ENCODE measurements around the gene KRTAP15-1.

The KRTAP15-1 gene, protein sequence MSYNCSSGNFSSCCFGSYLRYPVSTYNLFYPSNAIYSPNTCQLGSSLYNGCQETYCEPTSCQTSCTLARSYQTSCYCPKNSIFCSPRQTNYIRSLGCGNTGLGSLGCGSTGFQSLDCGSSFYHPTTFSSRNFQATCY

DNA sequence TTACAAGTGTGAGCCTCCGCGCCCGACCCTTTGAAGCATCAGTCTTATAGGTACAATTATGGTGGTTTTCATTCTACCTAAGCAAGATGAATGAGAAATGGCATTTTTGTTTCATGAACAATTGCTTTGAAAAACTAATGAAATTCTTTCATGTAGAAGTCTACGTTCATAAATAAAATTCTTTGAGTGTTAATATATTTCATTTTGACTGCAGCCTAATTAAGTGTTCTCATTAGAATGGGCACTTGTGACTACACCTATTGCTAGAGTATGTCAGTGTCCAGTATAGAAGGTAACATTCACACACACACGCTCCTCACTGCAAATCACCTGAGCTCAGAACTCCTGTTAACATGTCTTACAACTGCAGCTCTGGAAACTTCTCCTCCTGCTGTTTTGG lies at the start of gene KRTAP15-1:
KRTAP15-1 (plus strand) TSS at position 301 of the 400 bp plus-strand sequence; CDS start at position 354, 53 bp downstream.
- no peak for DNase-seq

DNA sequence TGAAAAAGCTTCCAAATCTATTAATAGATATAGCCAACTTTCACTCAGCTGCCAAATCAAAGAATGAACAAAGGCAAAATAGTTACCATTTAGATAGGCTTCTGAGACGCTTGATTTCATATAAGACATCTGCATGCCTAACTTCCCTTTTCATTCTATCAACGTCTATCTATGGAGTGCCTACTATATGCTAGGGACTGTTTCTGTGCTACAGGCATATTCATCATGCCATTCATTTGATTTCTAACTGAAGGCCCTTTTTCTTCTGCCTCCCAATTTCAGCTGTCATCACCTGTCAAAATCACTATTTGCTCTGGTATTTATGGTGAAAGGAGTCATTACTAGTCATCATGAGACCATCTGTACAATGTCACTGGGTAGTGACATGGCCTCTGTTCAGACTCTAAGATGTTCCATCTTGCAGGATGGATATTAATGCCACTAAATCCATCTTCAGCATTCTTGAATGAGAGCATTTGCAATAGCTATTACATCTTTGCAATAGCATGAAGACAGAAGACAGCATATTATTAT lies 48.5 kb upstream of the KRTAP15-1 start:
- DNase-seq, result no peak

DNA sequence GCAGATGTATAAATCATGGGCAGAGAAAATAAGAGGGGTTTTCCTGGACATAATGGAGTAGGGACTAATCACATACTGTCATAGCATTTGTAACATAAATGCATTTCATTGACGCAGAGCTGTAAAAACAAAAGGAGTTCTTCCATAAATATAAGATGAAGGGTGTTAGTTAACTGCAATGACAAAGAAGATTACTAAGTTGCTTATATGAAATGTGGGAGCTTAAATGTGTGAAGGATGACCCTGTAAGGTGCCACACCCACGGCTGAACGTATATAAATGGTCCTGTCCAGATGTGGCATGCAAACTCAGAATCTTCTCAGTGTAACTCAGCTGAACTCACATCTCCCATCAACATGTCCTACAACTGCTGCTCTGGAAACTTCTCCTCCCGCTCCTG lies 44.3 kb upstream of the KRTAP15-1 start, which contains the start of gene KRTAP13-1:
KRTAP13-1 (plus strand) TSS at position 301 of the 400 bp plus-strand sequence; CDS start at position 357, 56 bp downstream.
- no peak for DNase-seq

DNA sequence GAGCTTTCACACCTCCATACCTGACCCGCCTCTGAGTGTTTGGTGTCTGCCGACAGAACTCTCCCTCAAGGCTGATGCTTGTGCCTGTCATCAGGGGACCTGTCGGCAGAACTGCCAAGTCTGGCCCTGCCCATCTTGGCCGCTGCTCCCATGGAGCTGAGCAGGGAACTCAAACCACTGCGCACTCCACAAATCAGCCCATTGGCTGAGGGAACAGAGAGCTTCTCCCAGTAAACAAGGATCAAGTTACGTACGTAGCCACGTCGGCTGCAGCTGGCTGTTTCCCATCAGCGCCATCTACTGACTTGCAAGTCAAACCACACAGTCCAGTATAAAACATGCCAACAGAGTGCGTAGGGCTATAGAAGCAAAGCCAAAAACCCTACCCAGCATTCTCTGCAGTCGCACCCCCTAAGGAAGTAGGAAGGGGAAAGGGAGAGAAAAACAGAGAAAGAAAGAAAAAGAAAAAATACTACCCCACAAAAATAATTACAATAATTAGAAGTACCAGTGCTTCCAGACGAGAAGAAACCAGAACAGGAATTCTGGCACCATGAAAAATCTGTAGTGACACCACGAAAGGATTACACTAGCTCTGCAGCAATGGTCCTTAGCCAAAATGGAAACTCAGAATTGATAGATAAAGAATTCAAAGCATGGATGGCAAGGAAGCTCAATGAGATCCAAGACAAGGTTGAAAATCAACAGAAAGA lies 31.1 kb upstream of the KRTAP15-1 start:
- DNase-seq, result no peak

DNA sequence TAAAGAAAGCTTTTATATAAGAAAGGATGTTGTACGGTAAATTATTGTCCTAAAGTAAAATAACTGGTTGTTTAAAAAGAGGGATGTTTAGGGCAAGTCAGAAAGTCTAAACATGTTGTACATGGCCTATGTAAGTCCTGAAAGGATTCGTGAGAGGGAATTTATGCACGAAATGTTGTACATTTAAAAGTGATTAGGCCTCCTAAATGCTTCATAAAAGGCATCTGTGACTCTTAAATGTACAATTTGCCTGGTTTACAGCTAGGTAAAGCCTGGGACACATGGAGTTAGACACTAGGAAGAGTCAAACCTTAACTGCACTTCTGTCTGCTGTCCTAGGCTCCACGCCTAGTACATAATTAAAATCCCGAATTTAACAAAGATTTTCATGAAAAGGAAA lies 24.1 kb upstream of the KRTAP15-1 start:
- no peak for DNase-seq

DNA sequence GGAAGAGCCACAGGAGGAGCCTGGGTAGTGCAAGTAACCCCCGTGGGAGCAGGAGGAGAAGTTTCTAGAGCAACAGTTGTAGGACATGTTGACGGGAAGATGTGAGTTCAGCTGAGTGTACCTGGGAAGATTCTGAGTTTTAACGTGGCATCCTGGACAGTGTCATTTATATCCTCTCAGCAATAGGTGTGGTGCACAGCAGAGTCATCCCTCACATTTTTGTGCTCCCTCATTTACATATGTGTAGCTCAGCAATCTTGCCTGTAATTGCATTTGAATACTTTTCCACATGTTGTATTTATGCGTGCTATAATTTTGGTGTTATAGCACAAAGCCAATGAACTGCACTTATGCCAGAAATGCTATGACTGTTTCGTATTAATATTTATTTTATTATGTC lies 14.2 kb upstream of the KRTAP15-1 start, which contains the start of gene KRTAP13-3:
KRTAP13-3 (minus strand) TSS at position 101 of the 400 bp plus-strand sequence; CDS start at position 87, 14 bp downstream.
- DNase-seq, result no peak

DNA sequence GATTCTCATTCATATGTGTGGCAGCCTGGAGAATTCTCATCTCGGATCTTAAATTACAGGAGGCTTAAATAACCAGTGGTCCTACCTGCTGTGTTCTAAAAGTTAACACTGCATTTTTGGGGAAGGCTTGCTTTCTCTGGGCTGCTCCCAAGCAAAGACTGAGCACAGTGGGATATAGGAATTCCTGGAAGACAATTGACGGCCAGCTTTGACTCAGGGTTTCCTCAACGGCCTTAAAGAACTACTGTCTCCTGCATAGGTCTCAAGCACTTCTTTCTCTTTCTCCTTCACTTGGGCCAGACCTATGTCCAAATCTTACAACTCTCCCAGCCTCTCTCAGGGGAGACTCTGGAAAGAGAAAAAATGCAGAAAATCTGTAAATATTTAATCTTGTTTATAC lies 13.3 kb upstream of the KRTAP15-1 start:
- DNase-seq, result no peak

DNA sequence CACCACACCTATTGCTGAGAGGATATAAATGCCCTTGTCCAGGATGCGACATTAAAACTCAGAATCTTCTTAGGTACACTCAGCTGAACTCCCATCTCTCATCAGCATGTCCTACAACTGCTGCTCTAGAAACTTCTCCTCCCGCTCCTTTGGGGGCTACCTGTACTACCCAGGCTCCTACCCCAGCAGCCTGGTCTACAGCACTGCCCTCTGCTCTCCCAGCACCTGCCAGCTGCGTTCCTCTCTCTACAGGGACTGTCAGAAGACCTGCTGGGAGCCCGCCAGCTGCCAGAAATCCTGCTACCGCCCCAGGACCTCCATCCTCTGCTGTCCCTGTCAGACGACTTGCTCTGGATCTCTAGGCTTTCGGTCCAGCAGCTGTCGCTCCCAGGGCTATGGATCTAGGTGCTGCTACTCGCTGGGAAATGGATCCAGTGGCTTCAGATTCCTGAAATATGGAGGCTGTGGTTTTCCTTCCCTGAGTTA lies 9.9 kb upstream of the KRTAP15-1 start, which contains the start of gene KRTAP13-4:
KRTAP13-4 (plus strand) TSS at position 51 of the 486 bp plus-strand sequence; CDS start at position 107, 56 bp downstream.
- DNase-seq, result no peak

DNA sequence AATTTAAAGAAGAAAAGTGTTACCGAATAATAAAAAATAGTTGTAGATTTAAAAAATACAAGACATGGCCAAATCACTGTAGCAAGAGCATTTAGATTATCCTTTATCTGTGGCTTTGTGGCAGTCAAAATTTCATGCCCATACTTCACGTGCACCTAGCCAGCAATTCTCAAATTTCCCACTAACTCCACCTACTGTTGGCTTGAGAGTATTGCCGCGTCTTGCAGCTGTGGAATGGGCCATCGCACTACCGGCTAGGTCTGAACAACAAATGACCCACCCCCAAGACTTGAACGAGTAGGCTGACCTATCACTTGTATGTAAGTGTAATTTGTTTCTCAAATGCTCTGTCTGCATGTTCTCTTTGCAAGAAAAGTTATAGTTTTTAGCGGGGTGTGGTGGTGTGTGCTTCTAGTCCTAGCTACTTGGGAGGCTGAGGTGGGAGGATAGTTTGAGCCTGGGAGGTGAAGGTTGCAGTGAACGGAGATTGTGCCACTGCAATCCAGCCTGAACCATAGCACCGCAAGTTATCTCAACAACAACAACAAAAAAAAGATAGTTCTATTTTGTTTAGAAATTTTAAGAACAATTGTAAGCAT lies 5.9 kb upstream of the KRTAP15-1 start:
- no peak for DNase-seq

DNA sequence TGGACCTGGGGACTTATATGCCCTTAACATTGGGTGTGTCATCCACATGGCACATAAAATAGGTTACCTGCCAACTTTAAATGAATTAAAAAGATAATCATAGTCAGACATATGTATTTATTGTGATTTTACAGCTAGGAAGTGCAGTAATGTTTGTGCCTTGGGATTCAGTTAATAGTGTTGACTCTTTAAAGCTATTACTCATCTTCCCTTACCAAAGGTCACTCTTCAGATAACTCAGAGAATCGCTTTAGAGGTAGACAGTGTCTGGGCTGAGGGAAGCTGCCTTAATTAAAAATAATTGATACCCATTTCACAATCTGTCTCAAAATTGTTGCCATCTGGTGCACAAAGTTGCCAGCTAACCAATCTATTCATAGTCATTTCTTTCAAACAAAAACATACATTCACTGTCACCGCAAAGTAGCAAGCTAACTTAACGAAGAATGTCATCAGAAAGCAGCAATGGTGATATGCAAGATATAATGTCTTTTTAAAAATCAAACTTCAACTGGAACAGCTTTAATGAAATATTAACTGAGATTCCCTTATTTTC lies 3.0 kb upstream of the KRTAP15-1 start:
- no peak for DNase-seq

DNA sequence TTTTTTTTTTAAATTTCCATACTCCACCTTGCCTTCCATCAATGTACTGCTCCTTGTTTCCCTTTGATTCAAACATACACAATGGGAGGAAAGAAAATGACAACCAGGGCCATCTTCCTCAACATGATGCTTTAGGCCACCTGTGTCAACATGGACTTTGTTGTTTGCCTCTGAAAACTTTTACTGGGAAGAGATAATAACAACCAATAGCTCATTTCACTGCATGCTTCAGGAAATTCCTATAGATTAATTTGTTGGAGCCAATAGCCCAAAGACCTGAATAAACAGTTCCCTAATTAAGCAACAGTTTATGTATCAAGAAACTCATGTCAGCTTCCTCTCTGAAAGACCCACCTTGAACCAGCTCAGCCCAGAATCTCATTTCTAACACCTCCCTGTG lies 3.2 kb downstream of the KRTAP15-1 start:
- no peak for DNase-seq

DNA sequence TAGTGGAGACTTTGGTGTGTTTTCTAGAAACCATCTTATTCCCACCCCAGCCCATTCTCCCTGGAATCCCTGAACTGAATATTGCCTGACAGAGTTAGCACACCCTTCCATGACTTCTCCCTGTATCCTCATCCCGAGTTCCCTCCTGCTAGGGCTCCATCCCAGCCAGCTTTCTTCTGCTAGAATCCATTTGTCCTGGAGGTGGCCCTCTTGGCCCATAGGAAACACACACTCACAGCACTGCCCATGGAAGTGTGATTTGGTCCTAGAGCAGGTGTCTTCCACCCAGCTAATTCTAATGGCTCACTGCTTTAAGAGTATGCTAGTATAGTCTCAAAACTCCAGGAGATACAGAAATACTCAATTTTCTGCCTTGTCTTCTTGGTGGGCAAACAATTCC lies 4.1 kb downstream of the KRTAP15-1 start:
- no peak for DNase-seq

DNA sequence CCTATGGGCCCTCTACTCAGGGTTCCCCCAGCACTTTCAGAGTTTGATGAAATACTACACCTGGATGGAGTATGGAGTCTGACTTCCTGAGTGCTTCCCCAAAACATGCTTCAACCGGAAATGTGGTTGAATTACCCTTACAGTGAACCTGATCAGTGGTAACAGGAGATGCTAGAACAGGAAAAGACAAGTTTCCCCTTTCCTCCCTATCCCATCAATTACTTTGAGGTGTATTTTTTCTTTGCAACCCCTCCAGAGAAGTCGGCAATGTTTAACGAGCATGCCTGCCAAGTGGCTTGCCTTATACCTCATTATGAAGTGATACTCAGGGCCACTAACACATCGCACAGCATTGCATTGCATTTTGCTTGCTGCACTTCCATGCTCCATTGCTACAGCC lies 7.0 kb downstream of the KRTAP15-1 start:
- DNase-seq, result no peak

DNA sequence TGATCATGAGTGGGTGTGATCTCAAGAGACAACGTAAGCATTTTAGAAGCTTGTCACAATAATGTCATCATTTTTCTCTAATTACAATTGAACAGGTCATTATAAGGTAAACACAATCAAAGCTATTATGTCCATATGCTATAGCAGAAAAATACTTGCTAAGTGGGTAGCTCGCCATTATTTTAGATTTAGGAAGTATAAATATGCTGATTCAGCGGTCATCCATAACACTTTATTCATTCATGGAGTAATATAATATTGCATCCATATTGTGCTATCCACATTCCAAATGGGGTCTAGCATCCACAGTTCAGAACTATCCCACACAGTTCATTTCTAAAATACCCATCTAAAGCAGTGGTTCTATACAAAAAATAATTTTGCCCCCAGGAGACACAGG lies 8.4 kb downstream of the KRTAP15-1 start:
- no peak for DNase-seq

DNA sequence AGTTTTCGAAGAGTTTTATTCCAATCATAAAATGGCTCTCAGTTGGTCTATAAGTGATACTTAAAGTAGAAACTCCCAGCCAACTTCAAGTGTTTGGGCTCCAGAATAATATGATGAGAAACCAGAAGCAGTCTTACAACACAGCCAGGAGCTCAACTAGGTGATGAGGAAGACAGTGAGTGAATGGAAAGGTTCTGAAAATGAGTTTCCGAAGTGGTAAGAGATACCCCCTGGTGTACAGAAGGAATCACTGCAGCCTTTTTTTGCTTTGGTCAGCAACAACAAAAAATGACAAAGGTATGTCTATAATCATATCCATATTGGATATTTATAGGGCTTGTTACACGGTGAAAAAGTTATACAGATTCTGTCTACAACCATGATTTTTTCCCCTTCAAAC lies 23.6 kb downstream of the KRTAP15-1 start:
- no peak for DNase-seq

DNA sequence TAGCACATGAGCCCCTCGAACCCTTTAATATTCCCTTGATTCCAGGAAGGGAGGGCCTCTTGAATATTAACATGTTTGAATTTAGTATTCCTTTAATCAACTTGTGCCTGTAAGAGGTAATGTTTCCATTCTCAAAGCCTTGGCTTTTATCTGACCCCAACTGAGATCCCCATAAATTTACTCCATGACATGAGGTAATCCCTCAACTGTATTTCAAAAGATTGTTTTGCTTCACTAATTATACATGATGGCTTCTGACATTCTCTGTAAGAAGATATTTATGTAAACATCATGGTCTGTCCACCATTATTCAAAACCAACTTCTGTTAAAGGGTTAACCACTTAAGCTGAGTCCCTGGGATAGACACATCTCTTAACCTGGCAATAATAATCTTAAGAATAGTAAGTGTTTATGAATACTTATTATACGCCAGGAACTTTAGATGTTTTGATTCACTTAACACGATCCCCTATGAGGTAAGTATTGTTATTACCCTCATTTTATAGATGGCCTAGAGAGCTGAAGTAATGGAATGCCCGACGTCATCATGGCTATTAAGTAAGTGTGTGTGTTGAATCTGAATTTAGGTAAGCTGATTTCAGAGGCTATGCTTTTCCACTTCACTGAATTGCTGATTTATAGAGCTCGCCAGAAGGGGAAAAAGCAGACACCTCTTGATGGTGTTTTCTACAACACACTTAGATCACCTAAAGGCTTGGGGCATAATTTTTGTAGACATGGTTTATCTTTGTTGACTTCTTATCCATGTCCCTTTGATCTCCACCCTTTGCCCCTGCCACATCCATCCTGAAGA lies 29.0 kb downstream of the KRTAP15-1 start:
- DNase-seq, result no peak

DNA sequence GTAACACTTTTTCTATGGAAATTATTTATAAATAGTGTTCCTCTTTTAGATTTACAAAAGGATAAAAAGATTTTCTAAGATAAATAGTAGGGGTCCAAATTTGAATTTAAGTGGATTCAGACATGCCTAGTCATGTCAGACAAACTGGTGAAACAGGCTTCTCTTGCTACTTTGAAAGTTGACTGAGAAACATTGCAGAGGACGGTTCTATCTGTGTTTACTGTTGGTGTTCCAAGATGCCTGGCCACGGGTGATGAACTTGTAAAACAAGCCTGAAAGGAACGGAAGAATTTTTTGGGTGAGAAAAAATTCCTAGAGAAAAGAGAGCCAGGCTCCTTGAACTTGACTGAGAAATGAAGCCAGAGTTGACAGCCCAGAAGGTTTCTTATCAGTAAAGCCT lies 37.9 kb downstream of the KRTAP15-1 start:
- no peak for DNase-seq

DNA sequence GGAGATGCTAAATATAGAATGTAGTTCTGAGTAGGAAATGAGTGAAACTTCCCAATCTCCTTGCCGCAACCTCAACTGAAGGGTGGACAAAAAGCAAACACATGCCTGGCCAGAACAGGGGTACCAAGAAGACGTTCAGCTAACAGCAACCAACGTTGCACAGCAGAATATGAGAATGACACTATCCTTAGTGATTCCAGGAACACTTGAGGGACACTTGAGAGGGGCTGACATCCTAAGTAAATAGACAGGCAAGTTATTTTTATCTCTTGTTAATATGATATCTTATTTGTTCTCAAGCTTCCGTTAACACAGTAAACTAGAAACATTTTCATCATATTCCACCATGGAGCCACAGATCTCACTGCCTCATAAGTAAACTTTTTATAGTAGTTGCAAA lies 39.2 kb downstream of the KRTAP15-1 start:
- no peak for DNase-seq

DNA sequence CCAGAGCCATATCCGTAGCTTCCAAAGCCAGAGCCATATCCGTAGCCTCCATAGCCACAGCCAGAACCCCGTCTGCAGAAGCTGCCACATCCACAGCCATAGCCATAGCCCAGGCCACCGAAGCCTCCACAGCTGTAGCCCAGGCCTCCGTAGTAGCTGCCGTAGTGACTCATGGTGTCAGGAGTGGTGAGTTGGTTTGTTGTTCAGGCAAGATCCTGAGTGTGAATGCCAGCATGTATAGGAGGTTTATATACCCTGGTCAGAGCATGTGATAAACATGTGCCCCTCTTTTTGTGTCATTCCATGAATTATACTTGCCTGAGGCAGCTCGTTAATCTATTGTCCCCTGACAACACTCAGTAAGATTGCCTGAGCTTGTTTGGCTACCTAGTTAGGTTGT lies 40.1 kb downstream of the KRTAP15-1 start, which contains the start of gene KRTAP19-1:
KRTAP19-1 (minus strand) TSS at position 223 of the 400 bp plus-strand sequence; CDS start at position 173, 50 bp downstream.
- DNase-seq, result no peak

DNA sequence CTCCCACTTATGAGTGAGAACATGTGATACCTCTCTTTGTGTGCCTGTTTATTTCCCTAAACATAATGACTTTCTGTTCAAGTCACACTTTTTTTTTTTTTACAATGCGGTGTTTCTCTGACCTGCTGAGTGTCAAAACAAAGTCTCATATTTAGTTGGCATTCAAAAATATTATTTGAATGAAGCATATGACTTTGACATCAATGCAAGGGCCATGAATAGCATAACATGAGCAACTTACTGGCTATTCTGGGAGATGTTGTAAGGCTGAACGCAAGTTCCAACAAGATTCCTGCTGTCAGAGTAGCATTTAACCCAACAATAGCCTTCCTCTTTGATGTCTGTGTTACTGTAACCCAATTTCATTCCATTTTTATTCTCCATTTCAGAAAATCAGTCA lies 42.1 kb downstream of the KRTAP15-1 start:
- DNase-seq, result no peak

DNA sequence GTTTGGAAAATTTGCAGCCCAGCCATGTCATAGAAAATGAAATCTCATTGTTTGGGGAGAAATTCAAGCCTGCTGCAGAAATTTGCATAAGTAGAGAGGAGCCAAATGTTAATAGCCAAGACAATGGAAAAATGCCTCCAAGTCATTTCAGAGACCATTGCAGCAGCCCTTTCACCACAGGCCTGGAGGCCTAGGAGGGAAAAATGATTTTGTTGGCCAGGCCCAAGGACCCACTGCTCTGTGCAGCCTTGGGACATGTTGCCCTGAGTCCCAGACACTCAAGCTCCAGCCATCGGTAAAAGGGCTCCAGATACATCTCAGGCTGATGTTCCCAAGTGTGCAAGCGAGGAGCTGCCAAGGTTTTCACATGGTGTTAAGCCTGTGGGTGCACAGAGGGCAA lies 46.1 kb downstream of the KRTAP15-1 start:
- DNase-seq, result no peak

DNA sequence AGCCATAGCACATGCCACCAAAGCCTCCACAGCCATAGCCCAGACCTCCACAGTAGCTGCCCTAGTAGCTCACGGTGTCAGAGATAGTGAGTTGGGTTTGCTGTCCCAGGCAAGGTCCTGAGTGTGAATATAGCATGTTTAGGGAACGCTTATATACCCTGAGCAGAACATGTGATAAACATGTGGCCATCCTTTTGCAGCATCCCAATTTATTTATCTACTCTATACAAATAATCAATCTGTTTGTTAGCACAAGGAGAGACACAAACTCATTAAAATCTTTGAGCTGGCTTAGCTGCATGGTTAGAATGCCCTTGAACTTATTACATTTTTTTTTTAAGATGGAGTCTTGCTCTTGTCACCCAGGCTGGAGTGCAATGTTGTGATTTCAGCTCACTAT lies 47.3 kb downstream of the KRTAP15-1 start, which contains the start of gene KRTAP19-2:
KRTAP19-2 (minus strand) TSS at position 101 of the 400 bp plus-strand sequence; CDS start at position 13, 88 bp downstream.
- DNase-seq, result no peak

All from SIG-M5 (cell line).